Stimulated activated CD8-positive, alpha-beta memory T cell treated with anti-CD3 and anti-CD28 coated beads, Interleukin-7, amount 100 ng/mL, for 1 hour (primary cell): ENCODE measurements around the gene MAN1C1.
"Not testable (repeated sequence)": the region's sequence is repeated elsewhere in the genome, so short reads cannot be mapped to it uniquely, and the experiment has no call there.

ENCODE experiments used
- DNase-seq, 2 donors: peaks; one replicate each; pipeline ENCODE4 v3.0.0-alpha.2; 2020; ENCODE audit warnings: low read depth in 2 of 2

The MAN1C1 gene

DNA sequence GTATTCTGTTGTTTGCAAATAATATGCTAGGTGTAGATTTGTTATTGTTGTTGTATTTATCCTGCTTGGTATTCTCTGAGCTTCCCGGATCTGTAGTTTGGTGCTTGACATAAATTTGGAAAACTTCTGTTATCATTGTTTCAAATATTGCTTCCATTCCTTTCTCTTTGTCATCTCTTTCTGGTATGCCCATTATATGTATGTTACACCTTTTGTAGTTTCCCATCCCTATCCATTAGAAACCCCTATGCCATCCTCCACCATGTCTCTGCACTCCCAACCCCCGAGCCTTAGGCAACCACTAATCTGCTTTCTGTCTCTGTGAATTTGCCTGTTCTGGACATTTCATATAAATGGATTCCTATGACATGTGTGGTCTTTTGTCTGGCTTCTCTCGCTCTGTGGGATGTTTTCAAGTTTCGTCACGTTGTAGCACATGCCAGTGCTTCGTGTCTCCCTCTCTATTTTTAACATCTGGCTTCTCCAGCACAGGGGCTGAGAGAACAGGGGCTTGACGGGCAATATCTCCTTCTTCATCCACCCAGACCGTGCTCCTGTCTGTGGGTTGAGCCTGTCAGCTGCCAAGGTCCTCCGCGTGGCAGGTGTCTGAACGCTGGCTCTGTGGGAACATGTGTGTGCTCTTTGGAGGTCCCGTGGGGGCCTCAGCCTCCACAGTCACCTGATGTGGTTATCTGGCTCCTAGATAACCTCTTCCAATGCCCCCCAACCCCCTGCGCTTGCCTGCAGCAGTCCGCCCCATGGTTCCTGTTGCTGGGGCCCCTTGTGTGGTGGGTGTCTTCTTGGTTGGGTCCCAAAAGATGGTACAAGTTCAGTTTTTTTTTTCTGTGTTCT is 32.8 kb upstream of the MAN1C1 start:
- DNase-seq = no peak

DNA sequence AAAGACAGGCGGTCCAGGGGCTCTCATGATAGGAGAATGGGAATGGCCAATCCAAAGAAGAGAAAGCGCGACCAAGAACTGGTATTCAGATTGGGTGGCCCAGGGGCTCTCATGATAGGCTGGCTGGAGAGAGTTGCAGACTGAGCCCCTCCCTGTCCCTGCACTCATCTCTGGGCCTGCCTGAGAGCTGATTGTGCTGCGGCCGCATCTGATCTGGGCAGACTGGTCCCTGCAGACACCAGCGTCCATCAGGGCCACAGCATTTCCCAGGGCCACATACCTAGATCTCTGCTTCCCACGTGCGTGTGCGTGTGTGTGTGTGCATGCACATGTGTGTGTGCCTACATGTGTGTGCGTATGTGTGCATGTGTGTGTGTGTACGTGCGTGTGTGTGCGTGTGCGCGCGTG is 30.4 kb upstream of the MAN1C1 start:
- no peak for DNase-seq

DNA sequence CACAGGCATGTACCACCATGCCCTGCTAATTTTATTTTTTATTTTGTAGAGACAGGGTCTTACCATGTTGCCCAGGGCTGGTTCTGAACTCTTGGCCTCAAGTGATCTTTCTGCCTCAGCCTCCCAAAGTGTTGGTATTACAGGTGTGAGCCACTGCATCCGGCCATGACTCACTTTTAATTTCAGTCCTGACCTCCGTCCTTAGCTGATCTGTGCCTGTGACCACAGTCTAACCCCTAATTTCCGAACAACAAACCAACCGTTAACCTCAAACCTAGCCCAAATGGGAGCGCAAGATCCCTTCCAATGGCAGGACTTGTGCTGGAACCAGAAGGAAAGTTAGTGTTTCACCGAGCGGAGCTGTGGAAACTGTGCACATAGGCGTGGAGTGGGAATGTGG is 29.3 kb upstream of the MAN1C1 start:
- no peak for DNase-seq

DNA sequence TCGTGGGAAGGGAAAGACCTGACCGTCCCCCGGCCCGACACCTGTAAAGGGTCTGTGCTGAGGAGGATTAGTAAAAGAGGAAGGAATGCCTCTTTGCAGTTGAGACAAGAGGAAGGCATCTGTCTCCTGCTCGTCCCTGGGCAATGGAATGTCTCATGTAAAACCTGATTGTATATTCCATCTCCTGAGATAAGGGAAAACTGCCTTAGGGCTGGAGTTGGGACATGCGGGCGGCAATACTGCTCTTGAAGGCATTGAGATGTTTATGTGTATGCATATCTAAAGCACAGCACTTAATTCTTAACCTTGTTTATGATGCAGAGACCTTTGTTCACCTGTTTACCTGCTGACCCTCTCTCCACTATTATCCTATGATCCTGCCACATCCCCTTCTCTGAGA is 28.4 kb upstream of the MAN1C1 start:
- not testable (repeated sequence) for DNase-seq

DNA sequence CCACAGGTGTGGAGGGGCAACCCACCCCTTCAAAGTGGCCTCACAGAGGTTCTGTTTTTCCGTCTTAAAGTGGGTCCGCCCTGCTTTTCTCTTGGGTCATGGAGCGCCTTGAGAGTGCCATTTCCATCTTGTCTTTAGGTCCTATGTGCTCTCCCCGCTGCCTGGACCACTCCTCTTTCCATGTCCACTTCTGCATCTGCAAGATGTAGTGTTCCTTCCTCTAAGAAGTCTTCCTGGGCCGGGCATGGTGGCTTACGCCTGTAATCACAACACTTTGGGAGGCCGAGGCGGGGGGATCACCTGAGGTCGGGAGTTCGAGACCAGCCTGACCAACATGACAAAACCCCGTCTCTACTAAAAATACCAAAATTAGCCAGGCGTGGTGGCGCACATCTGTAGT is 27.8 kb upstream of the MAN1C1 start:
- DNase-seq = not testable (repeated sequence)

DNA sequence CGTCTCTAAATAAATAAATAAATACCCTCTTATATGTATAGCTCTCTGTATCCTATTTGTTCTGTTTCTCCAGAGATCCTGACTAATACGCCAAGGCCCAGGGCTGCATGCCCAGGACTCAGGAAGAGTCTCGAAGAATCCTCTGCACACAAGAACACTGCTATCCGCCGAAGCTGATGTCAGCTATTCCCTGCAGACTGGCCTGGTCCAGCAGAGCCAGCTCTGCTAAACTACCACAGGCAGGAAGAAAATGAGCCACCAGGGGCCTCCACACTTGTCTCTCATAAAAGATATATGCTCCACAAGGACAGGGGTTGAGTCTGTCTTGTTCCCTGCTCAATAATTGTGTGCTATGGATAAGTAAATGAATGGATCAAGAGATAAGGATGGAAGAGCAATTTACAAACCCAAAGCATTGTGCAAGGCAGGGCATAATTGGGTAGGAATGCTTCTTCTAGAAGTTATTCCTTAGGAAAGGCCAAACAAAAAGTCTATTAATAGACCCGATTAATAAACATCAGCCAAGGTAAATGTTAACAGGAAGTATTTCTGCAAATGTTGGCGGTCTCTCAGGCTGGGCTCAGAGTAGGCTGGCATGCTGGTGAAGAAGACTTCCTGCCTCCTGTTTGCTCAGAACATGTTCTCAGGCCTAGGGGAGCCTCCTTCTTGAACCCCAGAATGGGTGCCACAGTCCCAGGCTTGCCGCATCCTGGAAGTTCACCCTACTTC is 26.3 kb upstream of the MAN1C1 start:
- no peak for DNase-seq

DNA sequence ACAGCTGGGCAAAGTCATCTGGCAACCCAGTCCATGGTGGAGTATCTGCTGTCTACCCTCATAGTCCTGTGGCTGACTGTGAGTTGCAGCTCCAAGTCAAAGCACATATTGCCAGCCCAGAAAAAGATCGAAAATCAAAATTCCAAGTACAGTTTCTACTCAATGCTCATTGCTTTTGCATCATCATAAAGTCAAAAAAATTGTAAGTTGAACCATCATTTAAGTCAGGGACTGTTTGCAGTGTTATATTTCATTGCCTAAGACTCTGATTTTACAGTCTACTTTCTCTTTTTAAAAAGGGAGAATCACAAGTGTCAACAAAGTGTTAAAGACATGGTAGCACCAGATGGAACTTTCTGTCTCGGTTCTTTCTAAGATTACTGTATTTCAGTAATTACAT is 22.7 kb upstream of the MAN1C1 start:
- DNase-seq = no peak

DNA sequence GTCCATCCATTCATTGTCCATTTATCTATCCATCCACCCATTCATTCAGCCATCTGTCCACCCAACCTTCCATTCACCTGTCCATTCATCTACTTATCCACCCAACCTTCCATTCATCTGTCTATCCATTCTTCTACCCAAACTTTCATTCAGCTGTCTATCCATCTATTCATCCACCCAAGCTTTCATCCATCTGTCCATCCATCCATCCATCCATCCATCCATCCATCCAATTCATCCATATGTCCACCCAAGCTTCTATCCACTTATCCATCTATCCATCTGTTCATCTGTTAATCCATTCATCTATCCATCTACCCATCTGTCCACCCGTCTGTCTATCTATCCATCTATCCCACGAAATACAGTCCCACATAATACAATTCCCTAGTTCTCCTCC is 21.6 kb upstream of the MAN1C1 start:
- no peak for DNase-seq

DNA sequence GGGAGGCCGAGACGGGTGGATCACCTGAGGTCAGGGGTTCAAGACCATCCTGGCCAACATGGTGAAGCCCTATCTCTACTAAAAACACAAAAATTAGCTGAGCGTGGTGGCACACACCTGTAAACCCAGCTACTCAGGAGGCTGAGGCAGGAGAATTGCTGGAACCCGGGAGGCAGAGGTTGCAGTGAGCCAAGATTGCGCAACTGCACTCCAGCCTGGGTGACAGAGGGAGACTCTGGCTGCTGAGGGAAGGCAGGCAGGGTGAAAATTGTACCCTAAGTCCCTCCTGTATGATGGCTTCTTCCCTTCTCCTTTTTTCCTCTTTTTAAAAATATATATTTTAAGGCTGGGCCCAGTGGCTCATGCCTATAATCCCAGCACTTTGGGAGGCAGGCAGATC is 19.9 kb upstream of the MAN1C1 start:
- not testable (repeated sequence) for DNase-seq

DNA sequence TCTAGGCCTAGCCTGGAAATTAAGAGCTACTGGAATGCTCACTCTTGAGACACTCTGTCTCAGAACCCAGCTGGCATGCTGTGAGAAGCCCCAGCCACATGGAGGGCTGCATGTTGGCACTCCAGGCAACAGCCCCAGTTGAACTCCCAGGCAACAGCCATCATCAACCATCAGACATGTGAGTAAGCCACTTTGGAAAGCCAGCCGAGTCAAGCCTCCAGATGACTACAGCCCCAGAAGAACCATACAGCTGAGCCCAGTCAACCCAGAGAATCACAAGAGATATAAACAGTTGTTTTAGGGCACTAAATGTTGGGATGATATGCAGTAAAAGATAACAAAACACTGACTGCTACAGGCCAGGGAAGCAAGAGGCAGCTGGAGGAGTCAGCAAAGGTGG is 17.7 kb upstream of the MAN1C1 start:
- DNase-seq = no peak

DNA sequence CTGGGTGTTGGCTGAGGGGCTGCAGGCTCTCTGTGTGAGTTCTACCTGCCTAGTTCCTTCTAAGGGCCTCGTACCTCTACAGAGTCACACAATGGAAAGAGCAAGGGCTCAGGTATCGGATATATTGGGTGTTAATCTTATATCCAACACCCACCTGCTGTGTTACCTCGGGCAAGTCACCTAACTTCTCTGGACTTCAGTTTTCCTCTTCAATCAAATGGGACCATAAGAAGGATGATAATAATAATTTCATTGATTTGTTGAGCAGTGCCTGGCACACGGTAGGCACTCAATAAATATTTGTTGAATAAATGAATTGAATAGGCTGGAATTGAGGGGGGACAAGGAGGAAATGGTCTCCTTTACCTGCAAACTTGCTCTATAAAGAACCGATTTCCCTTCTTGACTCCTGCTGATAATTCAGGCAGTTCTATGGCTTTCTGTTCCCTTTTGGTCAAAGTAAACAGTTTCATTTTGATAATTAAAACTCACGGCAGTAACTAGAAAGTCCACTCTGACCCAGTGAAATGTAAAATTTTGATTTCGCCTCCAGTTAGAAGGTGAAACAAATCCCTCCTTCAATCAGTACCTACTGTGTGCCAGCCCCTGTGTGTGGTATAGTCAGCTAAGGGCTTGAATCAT is 16.5 kb upstream of the MAN1C1 start:
- no peak for DNase-seq

DNA sequence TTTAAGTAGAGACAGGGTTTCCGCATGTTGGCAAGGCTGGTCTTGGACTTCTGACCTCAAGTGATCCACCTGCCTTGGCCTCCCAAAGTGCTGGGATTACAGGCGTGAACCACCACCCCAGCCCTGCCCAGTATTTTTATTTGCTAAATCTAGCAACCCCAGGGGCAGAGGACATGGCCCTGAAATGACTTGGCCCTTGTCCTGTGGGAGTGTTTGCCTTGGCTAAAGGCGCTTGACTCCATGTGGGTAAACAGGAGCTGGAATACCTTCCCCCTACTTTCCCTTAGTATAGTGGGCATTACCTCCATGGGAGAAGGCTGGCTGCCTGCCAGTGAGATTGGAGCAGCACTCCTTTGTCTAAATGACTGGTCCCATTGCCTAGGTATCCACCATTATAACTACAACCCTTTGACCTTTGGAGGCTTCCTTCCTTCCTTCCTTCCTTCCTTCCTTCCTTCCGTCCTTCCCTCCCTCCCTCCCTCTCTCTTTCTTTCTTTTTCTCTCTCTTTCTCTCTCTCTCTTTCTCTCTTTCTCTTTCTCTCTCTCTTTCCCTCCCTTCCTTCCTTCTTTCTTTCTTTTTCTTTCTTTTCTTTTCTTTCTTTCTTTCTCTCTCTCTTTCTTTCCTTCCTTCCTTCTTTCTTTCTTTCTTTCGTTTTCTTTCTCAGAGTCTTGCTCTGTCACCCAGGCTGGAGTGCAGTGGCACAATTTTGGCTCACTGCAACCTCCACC is 15.5 kb upstream of the MAN1C1 start:
- not testable (repeated sequence) for DNase-seq

DNA sequence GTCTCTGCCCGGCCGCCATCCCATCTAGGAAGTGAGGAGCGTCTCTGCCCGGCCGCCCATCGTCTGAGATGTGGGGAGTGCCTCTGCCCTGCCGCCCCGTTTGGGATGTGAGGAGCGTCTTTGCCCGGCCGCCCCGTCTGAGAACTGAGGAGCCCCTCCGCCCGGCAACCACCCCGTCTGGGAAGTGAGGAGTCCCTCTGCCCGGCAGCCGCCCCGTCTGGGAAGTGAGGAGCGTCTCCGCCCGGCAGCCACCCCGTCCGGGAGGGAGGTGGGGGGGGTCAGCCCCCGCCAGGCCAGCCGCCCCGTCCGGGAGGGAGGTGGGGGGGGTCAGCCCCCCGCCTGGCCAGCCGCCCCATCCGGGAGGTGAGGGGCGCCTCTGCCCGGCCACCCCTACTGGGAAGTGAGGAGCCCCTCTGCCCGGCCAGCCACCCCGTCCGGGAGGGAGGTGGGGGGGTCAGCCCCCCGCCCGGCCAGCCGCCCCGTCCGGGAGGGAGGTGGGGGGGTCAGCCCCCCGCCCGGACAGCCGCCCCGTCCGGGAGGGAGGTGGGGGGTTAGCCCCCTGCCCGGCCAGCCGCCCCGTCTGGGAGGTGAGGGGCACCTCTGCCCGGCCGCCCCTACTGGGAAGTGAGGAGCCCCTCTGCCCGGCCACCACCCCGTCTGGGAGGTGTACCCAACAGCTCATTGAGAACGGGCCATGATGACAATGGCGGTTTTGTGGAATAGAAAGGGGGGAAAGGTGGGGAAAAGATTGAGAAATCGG is 12.6 kb upstream of the MAN1C1 start:
- not testable (repeated sequence) for DNase-seq

DNA sequence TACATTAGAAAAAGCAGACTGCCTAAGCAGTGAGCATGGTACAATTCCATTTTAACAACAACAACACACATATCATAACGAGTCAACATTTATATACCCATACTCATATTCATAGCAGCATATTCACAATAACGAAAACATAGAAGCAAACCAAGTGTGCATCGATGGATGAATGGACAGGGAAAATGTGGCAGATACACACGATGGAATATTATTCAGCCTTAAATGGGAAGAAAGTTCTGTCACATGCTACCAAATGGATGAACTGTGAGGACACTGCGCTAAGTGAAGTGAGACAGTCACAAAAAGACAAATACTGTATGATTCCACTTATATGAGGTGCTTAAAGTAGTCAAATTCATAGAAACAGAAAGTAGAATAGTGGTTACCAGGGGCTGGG is 9.5 kb upstream of the MAN1C1 start:
- no peak for DNase-seq

DNA sequence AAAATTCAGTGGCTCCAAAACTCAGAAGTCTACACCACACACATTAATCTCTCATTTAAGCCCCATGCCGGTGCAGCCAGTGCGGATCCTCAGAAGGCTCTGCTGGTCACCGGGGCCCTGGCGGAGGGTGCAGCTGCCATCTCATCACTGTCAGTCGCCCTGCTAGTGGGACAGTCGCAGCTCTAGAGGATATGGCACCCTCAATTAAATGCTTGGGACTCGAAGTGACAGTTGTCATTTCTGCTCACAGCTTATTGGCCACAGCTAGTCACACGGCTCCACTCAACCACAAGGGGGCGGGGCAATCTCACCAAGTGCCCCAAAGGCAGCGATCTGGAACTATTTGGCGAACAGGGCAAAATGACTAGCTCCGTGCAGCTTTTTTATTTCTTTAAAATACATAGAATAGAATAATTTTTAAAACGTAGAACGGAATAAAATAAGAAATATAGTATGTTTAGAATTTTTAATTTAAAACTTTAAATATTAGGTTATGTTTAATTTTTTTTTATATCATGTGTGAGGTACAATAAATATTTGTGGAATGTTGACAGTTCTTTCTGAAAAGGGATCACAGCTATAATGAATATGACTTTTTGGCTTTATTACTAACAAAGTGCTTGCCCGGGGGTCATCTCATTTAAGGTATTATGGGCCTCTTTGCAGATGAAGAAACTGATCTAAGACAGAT is 8.0 kb upstream of the MAN1C1 start:
- DNase-seq = peak; percentile 75 to 81

DNA sequence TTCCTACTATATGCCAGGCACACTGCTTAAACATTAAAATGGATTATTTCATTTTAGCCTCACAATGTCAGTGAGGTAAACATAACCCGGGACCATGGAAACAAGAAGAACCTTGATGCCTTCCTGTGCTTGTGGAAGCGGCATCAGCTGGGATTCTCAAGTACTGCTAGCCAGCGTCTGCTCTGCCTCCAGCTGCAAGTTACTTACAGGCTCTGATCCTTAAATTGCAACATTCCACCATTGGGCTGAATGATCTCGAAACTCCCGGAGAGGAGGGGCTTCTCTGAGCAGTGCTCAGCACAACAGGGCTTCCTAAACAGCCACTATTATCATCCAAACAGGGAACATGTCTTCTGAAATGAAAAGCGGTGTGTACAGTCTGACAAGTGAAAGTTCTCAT is 6.7 kb upstream of the MAN1C1 start:
- DNase-seq = no peak

DNA sequence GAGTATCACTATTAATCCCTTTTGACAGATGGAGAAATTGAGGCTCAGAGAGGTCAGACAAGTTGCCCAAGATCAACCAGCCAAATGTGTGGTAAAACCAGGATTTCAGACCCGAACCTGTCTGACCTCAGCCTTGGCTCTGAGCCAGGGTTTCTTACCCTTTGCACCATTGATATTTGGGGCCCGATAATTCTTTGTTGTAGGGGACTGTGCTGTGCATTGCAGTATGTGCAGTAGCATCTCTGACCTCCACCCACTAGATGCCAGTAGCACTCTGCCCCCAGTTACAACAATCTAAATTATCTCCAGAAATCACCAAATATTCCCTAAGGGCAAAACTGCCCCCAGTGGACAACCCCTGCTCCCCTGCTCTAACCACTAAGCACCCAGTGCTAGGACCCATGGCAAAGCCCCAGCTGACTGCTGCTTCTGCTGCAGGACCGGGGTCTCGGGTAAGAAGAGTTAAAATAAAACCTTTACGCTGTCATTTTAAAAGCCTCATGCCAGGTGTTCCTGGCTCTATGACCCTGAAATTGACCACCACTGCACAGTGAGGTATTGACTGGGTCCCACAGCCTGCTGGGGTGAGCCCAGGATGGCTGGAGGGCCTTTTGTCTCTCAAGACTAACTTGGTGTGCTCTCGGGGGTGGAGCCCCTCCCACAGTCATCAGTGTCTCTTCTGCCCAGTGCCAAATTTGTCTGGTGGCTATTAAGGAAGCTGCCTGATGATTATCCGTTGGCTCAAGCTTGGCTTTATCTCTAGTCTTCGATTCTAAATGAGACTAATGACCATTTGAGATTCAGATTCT is 5.6 kb upstream of the MAN1C1 start:
- DNase-seq = no peak

DNA sequence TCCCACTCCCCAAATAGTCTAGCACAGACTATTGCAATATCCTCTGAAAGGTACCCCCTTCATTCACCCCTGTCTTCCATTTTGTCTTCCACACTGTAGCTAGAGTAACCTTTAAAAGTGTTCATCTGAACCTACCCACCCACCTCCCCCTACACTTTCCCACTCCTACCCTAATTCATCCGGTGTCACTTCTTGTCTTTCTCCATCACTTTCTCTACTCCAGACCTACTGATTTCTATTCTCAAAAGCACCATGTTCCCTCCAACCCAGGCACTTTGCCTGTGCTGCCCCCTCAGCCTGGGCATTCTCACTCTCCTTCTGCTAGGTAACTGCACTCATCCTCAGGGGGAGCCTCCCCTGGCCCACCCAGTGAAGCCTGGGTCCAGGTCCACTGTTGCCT is 4.7 kb upstream of the MAN1C1 start:
- no peak for DNase-seq

DNA sequence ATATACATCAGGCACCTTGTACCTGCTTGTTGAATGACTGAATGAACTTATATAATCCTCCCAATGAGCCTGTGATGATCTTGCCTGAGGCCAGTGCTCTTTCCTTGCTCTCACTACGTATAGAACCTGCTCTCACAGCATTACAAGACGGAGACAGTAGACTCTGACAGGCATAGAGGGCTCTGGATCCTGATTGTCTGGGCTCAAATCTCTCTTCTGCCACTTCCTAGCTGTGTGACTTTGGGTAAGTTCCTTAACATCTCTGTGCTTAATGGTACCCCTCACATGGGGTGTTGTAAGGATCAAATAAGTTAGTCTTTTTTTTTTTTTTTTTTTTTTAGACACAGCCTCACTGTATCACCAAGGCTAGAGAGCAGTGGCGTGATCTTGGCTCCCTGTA is 4.2 kb upstream of the MAN1C1 start:
- DNase-seq = no peak

DNA sequence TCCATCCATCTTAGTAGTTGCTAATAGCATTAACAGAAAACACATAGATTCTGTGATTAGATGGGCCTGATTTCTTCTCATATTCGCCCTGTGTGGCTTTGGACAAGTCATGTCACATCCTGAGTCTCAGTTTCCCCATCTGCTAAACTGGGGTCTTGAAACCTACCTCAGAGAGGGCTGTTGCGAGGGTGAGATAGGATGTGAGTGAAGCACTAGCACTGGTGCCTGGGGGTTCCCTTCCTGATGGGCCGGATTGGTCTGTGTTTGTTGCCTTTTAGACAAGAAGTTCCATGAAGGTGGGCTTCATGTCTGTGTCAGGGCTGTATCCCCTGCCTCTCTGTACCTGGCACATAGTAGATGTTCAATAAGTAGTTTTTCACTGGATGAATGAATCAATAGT is 3.5 kb upstream of the MAN1C1 start:
- DNase-seq = no peak
